GM19023 (cell line): ENCODE data around the gene GNAO1.

Experiments used
- ATAC-seq: cut with Tn5 transposase; IDR thresholded peaks from one replicate; pipeline ENCODE4 v1.9.1; 2021; ENCODE audit warnings: mild to moderate bottlenecking, moderate library complexity; ENCODE audit not compliant: unreplicated experiment

The GNAO1 gene

DNA sequence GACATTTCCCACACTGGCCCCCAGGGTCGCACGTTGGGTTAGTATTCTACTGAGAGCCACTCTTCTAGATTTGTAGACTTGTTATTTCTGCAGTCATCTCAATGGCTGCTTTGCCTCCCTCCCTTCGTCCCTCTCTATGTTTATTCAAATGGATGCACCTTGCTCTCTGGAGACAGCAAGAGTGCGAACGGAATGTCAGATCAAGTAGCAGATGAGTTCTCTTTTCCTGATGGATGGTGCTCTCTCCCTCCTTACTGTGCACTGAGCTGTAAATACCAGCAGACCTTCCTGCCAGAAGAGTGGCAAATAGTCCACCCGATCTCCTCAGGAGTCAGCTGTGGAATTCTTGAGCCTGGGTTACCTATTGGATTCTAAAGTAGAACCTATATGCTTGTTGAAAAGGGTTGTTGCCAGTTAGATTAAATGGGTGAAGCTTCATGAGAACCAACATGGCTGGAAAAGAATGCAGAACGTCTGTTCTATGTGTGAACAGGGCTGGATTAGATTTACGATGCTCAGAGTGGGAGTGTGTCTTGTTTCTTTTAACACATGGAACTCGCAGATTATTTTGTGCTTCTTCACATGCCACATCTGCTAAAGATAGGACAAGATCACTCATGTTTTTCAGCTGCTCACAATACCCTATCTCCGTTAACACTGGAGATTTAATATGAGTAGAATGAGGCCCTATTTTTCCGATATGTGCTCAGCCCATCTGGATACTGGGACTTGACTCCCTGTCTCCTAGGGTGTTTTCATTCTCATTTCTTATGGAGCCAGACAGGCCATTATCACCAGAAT lies 6.1 kb downstream of the GNAO1 start:
- no peak for ATAC-seq

DNA sequence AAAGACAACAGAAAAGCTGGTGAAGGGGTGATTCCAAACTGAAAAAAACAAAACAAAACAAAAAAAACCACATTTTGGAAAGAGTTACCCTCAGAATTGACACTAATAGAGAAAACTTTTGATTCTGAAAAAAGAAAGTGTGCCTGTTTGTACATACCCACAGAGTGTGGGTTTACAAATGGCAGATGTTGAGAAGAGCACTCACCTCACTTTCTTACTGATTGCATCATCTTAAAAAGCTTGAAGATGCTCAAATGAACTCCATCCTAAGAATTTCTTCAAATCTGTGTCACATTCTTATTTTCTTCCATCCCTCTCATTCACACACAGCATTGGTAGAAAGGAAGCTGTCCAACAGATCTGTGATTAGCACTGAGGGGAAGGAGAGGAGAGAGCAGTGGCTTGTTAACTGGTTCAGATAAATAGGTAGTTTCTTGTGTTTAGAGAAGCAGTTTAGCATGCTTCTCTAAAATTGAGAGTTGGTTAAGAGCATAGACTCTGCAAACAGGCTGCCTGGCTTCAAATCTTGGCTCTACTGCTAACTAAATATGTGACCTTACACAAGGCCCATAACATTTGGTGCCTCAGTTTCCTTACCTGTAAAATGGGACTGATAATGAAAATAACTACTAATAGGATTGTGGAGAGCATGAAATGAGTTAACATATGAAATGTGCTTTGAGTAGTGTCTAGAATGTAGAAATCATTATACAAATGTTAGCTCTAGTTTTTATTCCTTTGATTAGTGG lies 6.9 kb downstream of the GNAO1 start:
- ATAC-seq, result no peak

DNA sequence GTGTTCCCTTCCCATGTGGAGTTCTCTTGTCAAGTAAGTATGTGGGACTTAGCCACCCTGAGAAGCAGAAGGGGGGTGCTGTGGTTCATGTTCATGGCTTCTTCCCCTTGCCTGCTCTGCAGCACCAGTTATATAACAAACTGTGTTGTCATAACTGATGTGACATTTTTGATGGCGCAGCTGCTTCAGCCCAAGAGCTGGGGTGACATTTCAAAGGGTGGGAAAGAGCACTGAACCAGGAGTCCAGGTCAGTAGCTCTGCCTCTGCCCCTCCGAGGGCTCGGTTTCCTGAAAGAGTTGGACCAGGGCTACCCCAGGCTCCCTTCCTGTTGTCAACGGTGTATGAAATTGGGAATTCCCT lies 7.4 kb downstream of the GNAO1 start:
- ATAC-seq, result no peak

DNA sequence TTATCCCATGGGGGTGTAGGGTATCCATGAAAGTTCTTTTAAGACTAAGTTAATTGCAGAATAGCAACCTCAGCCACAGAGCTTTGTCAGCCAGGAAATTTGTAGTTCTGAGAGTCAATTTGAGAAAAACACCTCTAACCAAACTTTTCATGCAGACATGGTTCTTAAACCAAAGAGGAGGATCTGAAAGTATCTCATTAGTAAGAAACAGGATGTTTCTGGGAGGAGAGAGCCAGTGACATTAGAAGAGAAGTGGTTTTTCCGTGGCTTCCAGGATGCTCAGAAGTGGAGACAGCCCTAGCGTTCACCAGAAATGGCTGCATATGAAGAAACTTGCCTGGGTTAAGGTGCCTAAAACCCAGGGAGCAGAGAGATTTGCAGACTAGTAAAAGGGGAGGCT lies 7.9 kb downstream of the GNAO1 start:
- ATAC-seq, result no peak

DNA sequence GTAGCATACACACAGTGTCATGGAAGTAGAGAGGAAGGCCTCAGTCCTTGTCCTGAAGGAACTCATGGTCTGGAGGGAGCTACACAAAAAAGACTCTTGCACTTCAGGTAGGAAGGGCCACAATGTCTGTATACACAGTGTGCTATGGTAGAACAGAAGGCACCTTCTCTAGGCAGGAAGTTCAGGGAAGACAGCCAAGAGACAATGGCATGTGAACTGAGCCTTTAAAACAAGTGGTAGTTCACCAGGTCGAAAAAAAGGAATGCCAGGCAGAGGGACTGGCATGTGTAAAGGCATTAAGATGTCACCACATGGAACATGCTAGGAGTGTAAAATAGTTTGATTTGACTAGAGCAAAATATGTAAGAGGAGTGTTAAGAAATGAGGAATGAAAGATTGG lies 9.7 kb downstream of the GNAO1 start:
- ATAC-seq, result no peak

DNA sequence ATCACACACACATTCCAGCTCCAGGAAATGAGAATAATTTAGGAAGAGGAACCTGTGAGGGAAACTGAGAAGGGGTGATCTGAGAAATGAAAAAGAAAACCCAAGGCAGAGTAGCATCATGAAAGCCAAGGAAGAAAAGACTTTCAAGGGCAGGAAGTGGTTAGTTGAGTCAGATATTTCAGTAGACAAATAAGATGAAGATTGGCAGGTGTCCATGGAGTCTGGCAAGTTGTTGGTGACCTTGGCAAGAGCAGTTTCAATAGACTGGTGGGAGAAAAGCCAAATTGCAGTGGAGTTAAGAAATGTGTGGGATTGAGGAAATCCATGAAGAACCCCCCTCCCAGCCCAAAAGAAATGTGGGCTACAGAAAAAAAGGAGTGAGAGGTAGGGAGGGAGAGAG lies 10.7 kb downstream of the GNAO1 start:
- no peak for ATAC-seq

DNA sequence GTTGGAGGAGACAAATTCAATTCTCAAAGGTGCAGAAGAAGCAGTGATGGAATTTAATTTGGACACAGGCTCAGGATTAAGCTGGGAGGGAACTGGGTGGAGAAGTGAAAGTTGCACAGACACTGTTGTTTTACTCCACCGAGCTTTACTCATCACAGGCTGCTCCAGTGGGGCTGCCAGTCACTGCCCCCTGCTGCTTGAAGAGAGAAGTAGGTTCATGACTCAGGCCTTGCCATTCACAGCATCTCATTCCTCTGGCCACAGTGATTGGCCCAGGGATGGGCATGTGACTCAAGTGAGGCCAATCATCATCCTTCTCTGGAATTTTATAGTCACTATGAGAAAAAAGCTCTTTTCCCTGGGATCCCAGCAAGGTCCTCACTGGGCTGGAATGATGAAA lies 11.8 kb downstream of the GNAO1 start:
- peak; percentile 74 for ATAC-seq

DNA sequence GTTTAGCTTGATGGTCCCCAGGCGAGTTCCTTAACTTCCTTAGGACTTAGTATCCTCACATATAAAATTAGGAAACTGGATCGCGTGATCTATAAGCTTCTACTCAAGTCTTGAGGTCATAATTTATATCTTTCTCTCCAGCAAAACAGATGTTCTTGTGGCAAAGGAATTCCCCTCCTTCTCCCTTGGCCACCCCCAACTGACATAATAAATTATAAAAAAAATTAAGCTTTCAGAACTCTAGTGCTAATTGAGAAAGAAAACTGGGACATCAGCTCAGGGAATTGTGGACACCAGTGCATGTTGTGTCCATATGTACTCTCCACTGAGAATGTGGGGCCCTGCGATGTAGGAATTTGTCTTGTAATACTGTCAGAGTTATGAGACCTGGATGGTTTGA lies 13.5 kb downstream of the GNAO1 start:
- ATAC-seq, result no peak

DNA sequence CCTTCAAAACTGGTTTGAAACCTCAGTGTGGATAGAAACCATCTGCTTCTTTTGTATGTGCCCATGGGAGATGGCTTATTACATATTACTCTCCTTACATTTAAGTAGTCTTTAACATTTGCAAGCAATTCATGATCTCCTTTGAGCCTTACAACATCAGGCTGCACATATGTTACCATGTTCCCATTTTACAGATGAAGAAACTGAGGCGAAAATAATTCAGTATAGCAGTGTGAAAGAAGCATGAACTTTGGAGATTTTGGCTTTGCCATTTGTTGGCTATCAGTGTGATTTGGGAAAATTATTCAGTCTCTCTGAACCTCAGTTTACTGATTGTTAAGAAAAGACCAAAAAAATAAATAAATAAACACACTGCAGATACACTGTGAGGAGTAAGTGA lies 15.7 kb downstream of the GNAO1 start:
- no peak for ATAC-seq

DNA sequence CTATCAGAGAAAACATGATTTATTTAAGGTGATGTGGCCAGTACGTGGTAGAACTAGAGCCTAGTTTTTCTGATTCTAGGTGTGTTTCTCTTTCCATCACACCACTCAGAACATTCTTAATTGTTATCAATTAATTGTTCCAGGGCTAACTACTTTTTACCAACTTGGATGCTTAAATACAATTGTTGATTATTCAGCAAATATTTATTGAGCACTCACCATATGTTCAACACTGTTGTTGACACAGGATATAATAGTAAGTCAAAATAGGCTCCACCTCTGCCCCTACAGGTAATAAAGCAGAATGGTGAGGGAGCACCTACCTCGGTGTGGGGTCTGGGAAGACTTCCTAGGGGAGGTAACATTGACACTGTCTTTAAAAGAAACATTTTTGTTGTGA lies 16.1 kb downstream of the GNAO1 start:
- ATAC-seq, result no peak

DNA sequence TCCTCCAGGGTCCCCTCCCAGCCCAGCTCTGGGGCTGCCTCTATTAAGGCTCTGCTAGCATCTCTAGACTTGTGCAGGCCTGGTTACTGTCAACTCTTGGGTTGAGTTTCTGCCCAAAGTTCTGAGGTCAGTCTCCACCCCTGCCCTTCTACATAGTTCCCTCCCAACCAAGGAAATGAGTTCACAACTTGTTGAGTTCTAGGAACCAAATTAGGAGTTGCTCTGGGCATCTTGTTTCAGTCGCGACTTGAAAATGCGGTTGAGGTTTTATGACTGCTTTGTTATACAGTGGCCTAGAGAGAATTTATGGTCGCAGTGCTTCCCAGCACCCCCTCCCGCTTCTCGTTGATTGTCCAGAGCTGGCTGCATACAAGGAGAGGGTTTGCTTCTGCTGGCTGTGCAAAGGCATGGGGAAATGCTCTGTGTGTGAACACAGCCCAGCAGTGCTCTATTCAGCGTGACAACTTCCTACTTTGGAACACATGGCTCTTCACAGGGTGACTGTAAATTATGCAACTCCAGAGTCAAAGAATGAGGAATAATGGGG lies 20.2 kb downstream of the GNAO1 start:
- no peak for ATAC-seq

DNA sequence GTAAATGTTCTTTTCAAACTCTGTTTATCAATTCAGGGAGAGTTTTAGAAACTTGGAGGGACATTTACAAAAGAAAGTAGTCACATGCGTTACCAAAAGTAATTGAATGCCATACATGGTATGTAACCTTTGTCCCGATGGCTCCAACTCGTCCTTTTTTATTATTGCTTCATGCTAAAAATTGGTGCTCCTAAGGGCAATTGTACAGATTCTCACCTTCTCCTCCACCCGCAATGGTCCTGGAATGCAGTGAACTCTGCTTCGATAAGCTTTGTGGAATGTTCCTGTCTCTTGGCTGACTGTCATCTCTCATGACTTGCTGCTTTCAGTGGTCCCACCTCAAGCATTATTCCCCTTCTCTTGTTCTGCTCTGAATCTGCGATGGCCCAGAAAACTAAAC lies 20.9 kb downstream of the GNAO1 start:
- no peak for ATAC-seq

DNA sequence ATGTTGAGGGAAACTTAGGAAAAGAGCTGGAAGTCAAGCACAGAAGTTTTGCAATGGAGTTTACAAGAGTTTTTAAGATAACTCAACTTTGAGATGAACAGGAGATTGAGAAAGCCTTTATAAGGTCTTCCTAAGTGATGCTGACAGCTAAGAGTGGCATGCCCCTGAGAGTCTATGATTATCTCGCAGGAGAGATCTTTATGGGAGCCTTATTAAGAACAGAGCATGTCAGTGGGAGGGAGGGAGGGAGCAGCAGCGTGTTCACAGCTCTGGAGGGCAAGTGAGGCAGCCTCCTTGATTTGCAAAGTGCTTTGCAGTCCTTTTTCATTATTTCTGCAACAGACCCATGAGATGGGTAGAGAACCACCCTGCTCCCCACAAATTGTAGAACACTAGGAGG lies 30.7 kb downstream of the GNAO1 start:
- ATAC-seq, result no peak

DNA sequence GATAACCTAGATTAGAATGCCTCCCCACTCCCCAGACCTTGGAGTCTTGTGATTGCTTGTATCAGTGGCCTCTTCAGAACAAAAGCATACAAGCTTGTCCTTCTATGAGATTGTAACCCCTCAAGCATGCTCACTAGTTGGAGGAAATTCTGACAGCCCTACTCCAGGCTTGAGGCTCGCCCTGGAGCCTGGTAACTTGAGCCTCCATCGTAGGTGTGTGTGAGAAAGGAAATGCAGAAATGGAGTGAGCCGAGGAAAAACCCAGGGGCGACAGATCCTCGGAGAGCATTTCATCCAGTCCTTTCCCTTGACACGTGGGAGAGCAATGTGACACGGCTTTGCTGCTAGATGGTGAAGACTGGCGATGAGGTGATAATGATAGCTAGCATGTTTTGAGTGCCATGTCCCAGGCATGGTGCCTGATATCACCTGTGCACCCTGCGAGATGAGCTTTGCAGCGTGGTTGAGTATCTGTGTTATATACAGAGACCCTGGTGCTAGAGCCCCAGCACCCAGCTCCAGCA lies 31.2 kb downstream of the GNAO1 start:
- ATAC-seq, result no peak

DNA sequence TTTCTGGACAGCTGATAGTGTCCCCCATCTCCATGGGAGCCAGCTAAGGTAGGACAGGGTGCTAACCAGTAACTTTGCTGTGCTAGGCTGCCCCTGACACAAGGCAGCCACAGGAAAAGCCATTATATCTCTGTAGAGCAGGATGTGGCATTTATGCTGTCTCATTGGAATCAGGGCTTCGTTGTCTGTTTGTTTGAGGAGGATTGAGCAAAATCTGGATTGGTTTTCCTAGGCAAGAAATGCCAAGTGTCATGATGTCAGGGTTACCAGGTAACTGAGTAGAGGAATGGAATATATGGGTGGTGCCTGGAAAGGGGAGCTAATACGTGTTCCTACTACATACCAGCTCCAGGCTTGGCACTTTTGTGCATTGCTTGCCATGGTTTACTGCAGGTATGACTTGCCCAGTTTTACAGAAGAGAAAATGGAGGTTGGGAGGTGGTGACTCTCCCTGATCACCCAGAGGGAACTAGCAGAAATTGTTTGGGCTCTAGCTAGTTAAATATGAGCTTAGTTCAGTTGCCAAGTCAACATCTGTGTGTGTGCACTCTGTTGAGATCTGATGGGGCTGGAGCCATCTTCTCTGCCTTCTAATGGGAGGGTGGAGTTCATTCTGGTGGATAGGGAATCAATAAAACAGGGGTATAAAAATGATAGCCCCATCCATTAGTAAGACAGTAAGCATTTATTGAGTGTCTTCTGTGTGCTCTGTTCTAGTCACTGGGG lies 33.9 kb downstream of the GNAO1 start:
- ATAC-seq, result no peak

DNA sequence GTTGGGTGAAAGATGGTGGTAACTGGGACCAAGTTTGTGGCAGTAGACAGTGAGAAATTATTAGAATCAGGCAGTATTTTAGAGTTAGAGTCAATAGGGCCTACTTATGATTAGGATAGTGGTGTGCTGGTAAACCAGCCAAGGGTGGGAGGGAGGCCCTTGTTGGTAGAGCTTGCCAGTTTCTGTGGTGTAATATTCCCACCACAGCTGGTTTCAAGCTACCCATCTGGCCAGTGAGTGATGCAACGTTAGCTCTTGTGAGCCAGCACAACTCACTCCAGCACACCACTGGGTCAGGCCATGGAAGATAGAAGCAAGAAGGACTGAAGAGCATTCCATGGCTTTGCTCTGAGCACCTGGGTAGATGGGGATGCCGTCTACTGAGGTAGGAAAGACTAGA lies 34.9 kb downstream of the GNAO1 start:
- ATAC-seq, result no peak

DNA sequence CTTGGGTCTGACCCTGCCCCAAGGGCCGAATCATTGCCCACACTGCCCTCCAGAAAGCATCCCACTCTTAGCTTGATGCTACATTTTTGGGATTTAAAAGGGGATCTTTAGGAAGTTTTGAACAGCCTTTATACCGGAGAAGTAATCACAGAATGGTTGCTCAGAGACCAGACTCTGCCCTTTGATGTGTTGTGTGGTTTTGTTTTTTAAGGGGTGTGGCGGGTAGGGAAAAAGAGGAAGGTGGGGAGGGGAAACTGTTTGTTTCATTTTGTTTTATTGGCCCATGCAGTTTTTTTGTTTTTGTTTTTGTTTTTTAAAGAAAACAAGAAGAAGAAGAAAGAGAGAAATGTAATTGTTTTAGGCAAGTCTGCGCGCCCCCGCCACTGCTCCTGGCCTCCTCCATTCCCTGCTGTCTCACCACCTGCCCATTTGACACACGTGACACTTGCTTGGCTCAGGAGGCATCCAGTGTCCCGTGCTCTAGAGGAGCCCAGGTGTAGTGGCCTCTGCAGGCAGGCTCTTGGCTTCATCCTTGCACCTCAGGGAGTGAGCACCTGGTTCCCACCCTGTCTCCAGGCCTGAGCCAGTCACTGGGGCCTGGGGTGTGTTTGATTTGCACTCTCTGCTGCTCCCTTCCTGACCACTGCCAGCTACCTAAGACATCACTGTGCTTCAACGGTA lies 35.7 kb downstream of the GNAO1 start:
- ATAC-seq, result no peak

DNA sequence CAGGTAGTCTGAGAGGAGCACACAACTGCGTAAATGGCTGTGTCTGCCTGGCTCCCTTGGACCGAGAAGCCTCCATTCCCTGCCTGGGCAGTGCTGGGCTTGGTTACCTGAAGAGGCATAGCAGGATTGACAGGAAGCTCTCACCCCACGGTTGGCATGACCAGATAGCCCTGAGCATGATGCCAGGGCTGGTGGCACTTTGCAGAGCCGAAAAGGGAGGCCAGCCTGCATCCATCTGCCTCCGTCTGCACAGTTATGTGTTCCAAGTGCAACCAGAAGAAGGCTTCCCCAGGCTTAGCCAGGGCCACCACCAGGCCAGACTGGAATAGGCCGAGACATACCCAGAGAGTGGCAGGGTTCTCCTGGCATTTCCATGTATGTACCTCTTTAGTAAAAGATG lies 36.6 kb downstream of the GNAO1 start:
- ATAC-seq, result no peak

DNA sequence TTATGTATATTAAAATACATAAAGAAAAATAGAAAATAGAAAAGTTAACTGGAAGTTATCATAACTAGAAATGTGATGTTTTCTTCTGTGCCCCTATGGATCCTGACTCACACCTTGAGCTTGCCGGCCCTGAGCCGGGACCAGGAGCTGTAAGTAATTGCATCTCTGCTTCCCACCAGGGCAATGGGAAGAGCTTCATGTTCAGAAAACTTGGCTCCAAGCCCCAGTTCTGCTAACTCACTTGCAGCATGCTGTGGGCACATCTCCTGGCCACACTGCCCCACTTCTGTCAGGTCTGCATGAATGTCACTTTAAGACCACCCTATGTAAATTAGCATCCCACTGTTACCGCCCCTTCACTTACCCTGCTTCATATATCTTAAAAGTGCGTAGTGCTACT lies 37.2 kb downstream of the GNAO1 start:
- no peak for ATAC-seq

DNA sequence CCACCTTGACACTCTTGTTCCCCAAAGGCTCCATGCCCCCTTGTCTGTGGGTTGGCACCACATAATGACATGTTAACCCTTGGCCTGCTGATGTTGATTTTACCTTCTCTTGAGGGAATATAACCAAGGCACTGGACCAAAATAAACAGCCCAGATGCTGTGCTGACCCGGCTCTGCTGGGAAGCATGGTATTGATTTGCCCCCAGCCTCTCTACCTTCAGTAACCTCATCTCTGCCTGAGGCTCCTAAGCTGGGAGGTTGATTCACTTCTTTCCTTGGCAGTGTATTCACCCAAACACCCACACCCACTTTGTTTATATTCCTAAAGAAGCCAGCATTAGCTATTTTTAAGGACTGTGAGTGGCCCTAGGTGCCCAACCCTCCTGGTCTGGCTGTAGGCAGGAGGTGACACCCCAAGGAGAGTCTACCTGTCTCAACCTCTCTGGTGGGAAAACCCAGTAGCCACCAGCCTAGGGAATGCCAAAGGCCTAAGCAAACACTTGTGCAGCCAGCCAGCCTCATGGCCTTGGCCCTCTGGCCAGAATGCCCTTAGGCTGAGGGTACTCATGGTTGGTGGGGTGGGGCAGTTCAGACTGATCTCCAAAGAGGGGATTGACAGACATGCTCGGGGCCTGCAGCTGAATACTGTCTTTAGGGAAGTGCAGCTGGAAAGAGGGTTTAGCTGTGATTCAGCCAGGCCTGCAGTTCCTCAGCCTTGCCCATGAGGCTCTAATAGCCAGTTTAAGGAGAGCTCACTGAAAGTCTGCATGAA lies 42.7 kb downstream of the GNAO1 start:
- ATAC-seq, result no peak
